Astrocyte of the cerebellum (primary cell): Measurements from ENCODE around the gene ADARB2.

Source experiments
- DNase-seq: peaks from one replicate; pipeline ENCODE4 v3.0.0-alpha.2; 2011; ENCODE audit warnings: low read depth
- H3K4me3 ChIP-seq: 2 replicates; pipeline ENCODE4 v1.5.1; 2011; ENCODE audit warnings: mild to moderate bottlenecking, low read depth, low read length, moderate library complexity
- in situ Hi-C: cut with HindIII; loops from 2 replicates; pipeline ENCODE4 v1.10.0; 2017; ENCODE audit warnings: low sequenced_read_pairs
- TF ChIP-seq, protein P1 (sequence below): IDR thresholded peaks from 2 replicates; pipeline ENCODE4 v1.5.1; 2012; ENCODE audit warnings: low read length, low read depth, moderate library complexity, mild to moderate bottlenecking; ENCODE audit errors: missing control alignments

The ADARB2 gene

DNA sequence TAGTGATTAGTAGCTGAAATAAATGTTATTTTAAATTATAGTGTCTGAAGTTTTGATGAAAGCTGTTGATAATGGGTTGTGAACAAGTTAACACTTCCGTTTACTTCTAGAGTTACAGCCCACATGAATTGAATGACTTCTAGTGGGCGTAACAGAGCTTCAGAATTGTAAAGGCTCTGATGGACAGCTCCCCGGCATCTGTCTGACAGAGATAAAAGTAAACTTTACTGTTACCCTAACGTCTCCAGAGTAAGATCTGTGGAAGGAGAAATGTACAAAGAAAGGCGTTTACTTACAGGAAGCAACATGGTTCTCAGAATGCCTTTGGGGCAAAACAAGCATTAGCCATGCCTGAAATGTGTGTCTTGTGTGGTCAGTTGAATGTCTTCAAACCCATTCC, 124.4 kb downstream of the ADARB2 start:
- no peak overlapping the region for H3K4me3 ChIP-seq
- in situ Hi-C loops = no loop called here
- no peak for DNase-seq
- TF ChIP-seq, protein P1, sequence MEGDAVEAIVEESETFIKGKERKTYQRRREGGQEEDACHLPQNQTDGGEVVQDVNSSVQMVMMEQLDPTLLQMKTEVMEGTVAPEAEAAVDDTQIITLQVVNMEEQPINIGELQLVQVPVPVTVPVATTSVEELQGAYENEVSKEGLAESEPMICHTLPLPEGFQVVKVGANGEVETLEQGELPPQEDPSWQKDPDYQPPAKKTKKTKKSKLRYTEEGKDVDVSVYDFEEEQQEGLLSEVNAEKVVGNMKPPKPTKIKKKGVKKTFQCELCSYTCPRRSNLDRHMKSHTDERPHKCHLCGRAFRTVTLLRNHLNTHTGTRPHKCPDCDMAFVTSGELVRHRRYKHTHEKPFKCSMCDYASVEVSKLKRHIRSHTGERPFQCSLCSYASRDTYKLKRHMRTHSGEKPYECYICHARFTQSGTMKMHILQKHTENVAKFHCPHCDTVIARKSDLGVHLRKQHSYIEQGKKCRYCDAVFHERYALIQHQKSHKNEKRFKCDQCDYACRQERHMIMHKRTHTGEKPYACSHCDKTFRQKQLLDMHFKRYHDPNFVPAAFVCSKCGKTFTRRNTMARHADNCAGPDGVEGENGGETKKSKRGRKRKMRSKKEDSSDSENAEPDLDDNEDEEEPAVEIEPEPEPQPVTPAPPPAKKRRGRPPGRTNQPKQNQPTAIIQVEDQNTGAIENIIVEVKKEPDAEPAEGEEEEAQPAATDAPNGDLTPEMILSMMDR = no peak

DNA sequence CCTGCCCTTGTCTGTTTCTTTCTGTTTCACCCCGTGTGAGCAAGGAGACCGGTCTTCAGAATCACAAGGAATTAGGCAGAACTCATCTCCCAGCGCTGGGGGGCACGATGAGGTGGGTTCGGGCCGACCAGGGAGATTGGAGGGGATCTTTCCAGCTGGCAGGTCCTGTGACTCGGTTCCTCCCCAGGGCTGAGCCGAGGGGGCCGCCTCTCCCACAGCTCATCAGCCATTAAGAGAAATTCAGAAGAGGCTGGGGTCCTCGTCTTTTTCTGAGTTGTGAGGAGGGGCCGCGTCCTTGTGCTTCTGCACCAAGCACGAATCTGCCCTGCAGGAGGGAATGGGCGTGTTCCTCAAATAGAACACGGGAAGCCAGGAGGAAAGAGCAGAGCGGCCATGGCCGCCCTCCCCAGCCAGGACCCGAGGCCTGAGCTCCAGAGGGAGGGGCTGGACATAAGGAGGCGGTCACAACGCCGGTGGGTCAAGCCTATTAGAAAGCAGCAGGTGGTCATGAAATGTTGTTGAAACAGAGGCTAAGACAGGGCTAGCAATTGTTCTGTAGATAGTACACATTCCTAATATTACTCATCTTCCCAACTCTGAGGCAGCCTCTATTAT, 125.3 kb downstream of the ADARB2 start:
- TF ChIP-seq, protein P1 = no peak
- H3K4me3 ChIP-seq = no peak overlapping the region
- in situ Hi-C loops = no loop called here
- no peak for DNase-seq

DNA sequence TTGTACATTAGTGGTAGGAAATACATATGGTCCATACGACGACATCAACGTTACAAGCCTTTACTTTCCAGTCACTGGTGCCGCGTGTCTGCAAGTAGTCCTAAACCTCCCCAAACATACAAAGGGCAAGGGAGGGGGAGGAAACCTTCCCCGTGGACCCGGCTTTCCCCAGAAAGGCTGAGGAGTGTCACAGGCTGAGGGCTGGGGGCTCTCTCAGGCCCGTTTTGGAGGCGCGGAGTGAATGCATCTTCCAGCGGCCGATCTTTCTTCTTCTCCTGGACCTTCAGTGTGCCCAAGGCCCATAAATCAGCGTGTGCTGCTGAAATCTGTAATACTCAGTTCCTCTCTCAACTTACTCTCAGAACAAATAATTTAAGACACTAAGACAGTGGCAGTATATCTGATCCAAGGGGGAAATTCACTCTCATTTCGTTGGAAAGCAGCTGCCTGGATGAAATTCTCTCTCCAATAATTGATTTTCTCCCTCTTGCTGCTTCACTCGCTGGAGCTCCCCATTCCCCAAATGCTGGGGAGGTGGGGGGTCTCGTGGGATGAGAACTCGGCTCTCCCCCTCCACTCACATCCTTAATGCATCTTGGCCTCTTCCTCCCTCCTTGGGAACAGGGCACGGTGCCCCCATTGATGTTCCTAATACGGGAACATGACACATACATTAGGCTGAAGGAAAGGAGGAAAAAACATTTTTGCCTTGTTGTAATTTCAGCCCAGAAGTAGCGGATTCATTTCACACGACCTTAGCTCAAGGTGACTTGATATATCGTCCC, 126.1 kb downstream of the ADARB2 start:
- TF ChIP-seq, protein P1 = no peak
- no peak overlapping the region for H3K4me3 ChIP-seq
- in situ Hi-C loops = no loop called here
- DNase-seq = no peak

DNA sequence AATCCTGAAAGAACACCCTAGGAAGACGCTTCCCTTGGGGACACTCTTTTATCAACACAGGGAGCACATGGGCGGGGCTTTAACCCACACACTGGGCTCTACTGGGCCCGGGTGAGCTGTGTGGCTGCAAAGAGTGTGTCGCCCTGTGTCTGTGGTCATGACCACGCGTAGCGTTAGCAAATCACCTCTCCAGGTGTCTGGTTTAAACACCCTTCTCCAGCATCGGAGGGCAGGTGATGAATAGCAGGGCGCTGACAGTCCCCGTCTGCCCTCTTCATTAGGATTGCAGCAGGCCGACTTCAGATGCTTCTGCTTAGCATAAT, 127.7 kb downstream of the ADARB2 start:
- TF ChIP-seq, protein P1 = no peak

DNA sequence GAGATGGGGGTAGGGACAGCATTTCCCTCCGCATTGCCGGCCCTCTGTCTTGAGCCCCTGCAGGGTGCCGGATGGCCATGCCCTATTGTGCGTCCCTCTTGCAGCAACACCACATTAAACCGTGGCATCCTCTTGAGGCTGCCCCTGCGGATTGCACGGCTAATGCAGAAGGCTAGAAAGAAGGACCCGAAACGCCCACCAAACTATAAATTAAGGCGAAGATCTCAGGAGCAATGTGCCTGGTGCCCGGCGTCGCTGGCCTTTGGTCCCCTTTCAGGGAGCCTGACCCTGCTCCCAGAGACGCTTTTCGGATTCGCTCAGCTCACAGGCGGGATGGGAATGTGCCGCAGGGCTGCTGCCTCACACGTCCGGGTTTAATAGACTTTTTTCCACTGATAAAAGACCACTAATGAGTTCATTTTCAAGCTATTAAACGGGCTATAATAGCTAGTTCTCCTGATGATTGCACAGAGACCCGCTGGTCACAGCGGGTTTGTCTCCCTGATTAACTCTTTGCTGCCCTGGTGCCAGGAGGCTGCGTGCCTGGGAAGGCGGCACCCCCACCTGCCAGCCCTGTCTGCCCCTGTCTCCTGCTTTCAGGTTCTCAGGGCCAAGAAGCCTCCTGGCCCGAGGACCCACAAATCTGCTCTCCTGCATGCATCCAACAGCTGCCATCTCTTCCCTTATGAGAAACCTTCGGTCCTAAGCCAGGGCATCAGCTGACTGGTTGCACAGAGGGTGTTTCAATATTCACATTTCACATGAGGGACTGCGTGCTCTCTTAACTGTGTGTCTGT, 128.3 kb downstream of the ADARB2 start:
- DNase-seq = no peak
- no peak overlapping the region for H3K4me3 ChIP-seq
- TF ChIP-seq, protein P1 = no peak
- in situ Hi-C loops = no loop called here

More for the DNA sequence above, 127.7 kb downstream of the ADARB2 start:
- in situ Hi-C loops = no loop called here
- H3K4me3 ChIP-seq = no peak overlapping the region
- DNase-seq = no peak

DNA sequence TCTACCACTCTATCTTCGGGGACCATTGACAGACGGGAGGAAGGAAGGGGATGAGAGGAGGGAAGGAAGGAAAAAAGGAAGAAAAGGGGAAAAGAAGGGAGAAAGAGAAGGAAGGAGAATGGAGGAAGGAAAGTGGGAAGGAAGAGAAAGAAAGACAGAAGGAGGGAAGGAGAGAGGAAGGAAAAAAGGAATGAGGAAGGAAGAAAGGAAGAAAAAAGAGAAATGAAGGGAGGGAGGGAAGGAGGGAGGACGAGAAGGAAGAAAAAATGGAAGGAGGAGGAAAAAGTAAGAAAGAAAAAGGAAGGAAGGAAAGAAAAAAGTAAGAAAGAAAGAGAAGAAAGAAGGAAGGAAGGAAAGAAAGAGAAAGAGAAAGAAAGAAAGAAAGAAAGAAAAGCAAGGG, 128.9 kb downstream of the ADARB2 start:
- TF ChIP-seq, protein P1 = no peak
- in situ Hi-C loops = no loop called here
- DNase-seq = no peak
- H3K4me3 ChIP-seq = no peak overlapping the region
